Effector memory CD8-positive, alpha-beta T cell (primary cell): ENCODE results near the gene GET3.
"Not testable (repeated sequence)": the region's sequence is repeated elsewhere in the genome, so short reads cannot be mapped to it uniquely, and the experiment has no call there.

Experiments used
- ATAC-seq: fragments of 150-1000 bp; cut with Tn5 transposase; replicated peaks from 2 replicates; pipeline ENCODE4 v1.10.0; 2021; ENCODE audit warnings: mild to moderate bottlenecking, moderate library complexity
- DNase-seq, 3 experiments: peaks; one replicate each; pipeline ENCODE4 v3.0.0; 2021
- H3K27ac Mint-ChIP-seq, 2 donors: one replicate each; pipeline ENCODE4 v1.8.0; 2022; ENCODE audit warnings: mild to moderate bottlenecking in 2 of 2, mixed read lengths in 2 of 2, moderate library complexity in 2 of 2
- H3K27me3 Mint-ChIP-seq, 2 donors: one replicate each; pipeline ENCODE4 v1.8.0; 2022; ENCODE audit warnings: mixed read lengths in 2 of 2
- H3K36me3 Mint-ChIP-seq: one replicate; pipeline ENCODE4 v1.8.0; 2022; ENCODE audit warnings: mild to moderate bottlenecking, moderate library complexity, mixed read lengths; ENCODE audit not compliant: insufficient read depth
- H3K4me1 Mint-ChIP-seq, 2 donors: one replicate each; pipeline ENCODE4 v1.8.0; 2022; ENCODE audit warnings: low read depth in 2 of 2, mixed read lengths in 2 of 2
- H3K4me3 Mint-ChIP-seq, 2 donors: one replicate each; pipeline ENCODE4 v1.8.0; 2022; ENCODE audit warnings: mild to moderate bottlenecking in 2 of 2, mixed read lengths in 2 of 2, moderate library complexity in 2 of 2
- H3K9me3 Mint-ChIP-seq, 2 donors: one replicate each; pipeline ENCODE4 v1.8.0; 2022; ENCODE audit warnings: mixed read lengths in 2 of 2

Gene GET3

DNA sequence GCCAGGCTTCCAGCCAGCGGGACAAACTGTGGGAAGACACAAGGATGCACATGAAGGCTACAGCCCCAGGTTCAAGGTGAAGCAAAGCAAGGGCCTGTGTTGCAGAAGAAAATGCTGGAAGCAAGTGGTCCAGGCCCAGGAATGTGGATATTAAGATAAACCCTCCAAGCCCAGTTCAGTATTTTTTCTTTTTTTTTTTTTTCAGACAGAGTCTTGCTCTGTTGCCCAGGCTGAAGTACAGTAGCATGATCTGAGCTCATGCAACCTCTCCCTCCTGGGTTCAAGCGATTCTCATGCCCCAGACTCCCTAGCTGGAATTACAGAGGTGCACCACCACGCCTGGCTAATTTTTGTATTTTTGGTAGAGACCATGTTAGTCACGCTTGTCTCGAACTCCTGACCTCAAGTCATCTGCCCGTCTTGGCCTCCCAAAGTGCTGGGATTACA, 59.9 kb downstream of the GET3 start:
- H3K27ac Mint-ChIP-seq: no peak overlapping the region
- H3K9me3 Mint-ChIP-seq: no peaks in the 10 kb centered on the region
- no peaks in the 10 kb centered on the region for H3K27me3 Mint-ChIP-seq
- no peak for ATAC-seq
- no peak for DNase-seq
- no peak overlapping the region for H3K4me3 Mint-ChIP-seq
- H3K4me1 Mint-ChIP-seq: peaks cover 25 to 31% of the 10 kb centered on the region in 2 donors
- peaks cover 70% of the 10 kb centered on the region for H3K36me3 Mint-ChIP-seq

DNA sequence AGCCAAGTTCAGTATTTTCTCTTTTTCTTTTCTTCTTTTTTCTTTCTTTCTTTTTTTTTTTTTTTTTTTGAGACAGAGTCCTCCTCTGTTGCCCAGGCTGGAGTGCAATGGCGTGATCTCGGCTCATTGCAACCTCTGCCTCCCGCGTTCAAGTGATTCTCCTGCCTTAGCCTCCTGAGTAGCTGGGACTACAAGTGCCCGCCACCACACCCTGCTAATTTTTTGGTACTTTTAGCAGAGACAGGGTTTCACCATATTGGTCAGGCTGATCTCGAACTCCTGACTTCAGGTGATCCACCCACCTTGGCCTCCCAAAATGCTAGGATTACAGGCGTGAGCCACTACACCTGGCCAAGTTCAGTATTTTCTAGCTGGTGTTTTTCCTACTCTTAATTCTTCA, 60.3 kb downstream of the GET3 start:
- H3K4me1 Mint-ChIP-seq: peaks cover 29 to 35% of the 10 kb centered on the region in 2 donors
- not testable (repeated sequence) for DNase-seq, H3K9me3 Mint-ChIP-seq, H3K27me3 Mint-ChIP-seq, H3K4me3 Mint-ChIP-seq, ATAC-seq
- H3K36me3 Mint-ChIP-seq: peaks cover 65% of the 10 kb centered on the region
- peak overlapping the region in 1 of 2 donors; percentile 44 for H3K27ac Mint-ChIP-seq
